GM23248 (cell line): ENCODE results near the gene SLC6A5.

Source experiments
- EZH2 ChIP-seq: fragments of 200-600 bp; sonication (generic); IDR thresholded peaks from 2 replicates; pipeline ENCODE4 v1.6.1; 2018; ENCODE audit warnings: antibody characterized with exemption, mild to moderate bottlenecking; ENCODE audit not compliant: insufficient read depth, poor library complexity, severe bottlenecking
- EZH2phosphoT487 ChIP-seq: fragments of 200-600 bp; sonication (generic); IDR thresholded peaks from 2 replicates; pipeline ENCODE4 v1.6.1; 2018; ENCODE audit warnings: antibody characterized with exemption, moderate library complexity, mild to moderate bottlenecking, low read depth; ENCODE audit not compliant: insufficient read depth

GRCh38 chr11:20599221-20600019, at the start of gene SLC6A5:
- TF ChIP-seq EZH2phosphoT487 (no peak), EZH2 (no peak)
